Activated CD4-positive, alpha-beta T cell treated with anti-CD3 and anti-CD28 coated beads for 1 hour (primary cell): ENCODE results near the gene HRH3.
A peak's percentile ranks its signal among the peaks of the same experiment; 100 is the strongest.

Experiments used
- DNase-seq: peaks from one replicate; pipeline ENCODE4 v3.0.0-alpha.2; 2020

The HRH3 gene

DNA sequence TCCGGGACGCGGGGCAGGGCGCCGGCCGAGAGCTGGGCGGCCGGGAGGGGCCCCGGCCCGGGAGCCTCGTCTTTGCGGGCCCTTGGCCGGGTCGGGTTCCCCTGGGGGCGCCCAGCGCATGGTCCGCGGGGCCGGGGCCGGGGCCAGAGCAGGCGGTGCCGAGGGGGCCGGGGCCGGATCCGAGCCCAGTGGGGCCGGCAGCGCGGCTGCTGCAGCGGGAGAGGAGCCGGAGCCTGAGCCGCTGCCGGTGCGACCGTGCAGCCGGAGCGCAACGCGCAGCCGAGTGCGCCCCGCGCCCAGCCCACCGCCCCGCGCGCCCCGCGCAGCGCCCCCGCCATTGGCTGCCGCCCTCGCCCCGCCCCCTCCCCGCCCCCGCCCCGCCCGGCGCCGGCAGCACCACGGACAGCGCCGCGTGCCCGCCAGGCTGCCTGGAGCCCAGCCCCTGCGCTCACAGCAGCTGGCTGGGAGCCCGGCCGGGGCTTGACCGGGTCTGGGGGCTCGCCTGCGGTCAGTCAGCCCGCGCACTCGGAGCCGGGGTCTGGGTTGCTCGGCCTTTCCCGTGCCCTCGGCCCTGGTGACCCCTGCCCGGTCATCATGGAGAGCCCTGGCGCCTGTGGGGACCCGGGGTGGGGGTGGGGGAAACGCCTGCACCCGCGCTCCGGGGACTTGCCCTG lies at the start of gene HRH3:
Gene HRH3 (minus strand): TSS at position 287 of the 674 bp plus-strand sequence. CDS start 308 bp downstream, outside the sequence.
- peak; percentile 17 for DNase-seq

GRCh38 chr20:62269871-62270270 lies 49.8 kb upstream of the HRH3 start:
- no peak for DNase-seq

DNA sequence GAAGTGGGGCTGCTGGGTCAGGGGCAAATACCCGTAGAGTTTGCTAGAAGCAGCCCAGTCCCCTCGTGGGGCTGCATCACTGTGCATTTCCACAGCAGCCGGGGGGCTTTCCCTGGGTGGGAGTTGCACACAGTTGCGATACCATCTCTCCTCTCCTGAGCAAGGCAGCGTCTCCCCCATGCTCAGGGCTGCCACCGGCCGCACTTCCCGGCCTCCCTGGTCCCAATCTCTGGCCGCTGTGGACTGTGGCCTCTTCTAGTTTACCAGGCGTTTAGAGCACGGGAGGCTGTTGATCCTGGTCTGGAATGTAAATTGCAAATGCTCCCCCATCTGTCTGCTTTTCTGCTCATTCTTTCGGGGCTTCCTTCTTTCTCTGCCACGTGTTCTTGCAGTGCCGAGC lies 49.3 kb upstream of the HRH3 start:
- DNase-seq: no peak

GRCh38 chr20:62268228-62268900 lies 48.3 kb upstream of the HRH3 start:
- DNase-seq: no peak

DNA sequence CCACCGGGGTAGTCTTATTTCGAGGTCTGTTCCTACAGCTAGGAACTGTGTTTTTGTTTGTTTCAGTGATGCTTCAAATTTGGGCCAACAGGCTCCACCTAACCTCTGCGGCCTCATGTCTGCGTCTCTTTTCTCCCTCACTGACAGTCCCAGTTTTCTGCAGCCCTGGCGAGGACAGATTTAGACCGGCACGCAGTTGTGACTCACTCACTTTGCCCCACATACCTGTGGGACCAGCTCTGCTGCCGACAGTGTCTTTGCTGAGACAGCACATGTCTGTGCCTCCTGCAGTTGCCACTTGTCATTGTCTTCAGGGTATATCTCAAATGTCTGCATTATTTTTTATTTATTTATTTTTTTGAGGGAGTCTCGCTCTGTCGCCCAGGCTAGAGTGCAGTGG lies 47.5 kb upstream of the HRH3 start:
- no peak for DNase-seq

DNA sequence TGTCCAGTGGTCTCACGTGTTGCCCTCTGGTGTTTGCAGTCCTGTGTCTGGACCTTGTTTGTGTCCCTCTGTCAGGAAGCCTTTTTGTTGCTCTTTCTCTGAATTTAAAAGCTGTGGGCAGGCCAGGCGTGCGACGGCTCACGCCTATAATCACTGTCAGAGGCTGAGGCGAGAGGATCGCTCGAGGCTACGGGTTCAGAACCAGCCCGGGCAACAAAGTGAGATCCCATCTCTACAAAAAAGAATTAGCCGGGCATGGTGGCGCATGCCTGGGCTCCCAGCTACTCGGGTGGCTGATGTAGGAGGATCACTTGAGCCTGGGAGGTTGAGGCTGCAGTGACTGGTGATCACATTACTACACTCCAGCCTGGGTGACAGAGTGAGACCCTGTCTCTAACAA lies 46.8 kb upstream of the HRH3 start:
- DNase-seq: no peak

DNA sequence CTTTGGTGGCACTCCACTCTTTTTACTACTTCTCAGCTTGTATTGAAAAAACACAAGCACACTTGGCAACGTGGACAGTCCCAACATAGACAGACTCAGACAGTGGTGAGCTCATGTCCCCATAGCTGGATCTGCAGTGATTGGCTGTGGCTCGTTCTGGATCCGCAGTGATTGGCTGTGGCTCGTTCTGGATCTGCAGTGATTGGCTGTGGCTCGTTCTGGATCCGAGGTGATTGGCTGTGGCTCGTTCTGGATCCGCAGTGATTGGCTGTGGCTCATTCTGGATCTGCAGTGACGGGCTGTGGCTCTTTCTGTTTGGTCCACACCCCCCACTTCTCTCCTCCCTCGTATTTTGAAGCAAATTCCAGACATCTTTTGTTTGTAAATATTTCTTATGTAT lies 46.3 kb upstream of the HRH3 start:
- DNase-seq: no peak

- no peak for DNase-seq
Measured at GRCh38 chr20:62265365-62265764, 45.3 kb upstream of the HRH3 start.

DNA sequence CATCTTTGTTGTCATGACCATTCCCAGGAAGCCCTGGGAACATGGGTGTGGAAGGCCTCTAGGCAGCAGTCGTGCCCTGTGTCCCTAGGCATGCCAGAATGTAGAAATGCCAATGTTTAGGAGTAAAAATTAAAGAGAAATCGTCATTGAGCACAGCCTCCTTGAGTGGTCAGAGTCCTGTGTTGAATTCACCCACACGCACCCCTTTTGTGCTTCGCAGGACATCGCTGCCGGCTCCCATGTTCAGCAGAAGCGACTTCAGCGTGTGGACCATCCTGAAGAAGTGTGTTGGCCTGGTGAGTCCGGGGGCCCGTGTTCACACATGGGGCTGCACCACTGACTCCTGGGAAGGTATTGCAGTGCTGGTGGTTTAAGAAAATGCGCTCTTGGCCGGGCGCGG lies 43.3 kb upstream of the HRH3 start:
- no peak for DNase-seq

GRCh38 chr20:62262064-62262463 lies 42.0 kb upstream of the HRH3 start:
- no peak for DNase-seq

- DNase-seq: no peak
Measured at GRCh38 chr20:62259294-62259565, 39.2 kb upstream of the HRH3 start.

DNA sequence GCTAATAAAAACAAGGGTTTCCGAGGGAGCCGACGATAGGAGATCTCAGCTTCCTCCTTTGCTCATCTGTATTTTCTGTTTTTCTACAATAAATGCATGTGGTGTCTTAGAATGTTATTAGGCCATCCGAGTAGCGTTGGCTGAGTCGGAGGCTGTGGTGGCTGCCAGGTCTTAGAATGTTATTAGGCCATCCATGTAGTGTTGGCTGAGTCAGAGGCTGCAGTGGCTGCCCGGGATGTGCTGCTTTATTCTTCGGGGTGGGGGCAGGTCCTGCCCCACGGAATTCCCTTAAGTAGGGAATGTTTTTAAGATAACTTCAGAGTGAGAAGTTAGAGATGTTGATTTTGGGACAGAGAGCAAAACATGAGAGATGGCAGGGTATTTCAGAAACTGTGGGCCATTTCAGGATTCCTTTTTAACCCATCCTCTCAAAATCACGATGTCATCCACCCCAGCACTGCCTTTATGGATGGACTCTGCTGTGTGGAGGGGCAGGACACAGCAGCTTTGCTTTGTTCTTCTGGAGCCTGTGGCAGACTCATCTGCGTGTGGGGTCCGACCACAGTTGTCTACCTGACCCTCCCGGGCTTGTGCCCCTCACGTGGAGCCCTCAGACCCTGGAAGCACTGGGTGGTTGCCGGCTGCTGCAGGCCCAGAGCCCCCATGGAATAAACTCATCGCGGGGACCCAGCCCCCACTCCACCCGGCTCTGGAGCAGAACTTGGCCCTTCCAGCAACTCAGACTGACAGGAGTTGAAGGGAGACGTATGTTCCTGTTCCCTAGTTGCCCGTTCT lies 38.6 kb upstream of the HRH3 start:
- no peak for DNase-seq

DNA sequence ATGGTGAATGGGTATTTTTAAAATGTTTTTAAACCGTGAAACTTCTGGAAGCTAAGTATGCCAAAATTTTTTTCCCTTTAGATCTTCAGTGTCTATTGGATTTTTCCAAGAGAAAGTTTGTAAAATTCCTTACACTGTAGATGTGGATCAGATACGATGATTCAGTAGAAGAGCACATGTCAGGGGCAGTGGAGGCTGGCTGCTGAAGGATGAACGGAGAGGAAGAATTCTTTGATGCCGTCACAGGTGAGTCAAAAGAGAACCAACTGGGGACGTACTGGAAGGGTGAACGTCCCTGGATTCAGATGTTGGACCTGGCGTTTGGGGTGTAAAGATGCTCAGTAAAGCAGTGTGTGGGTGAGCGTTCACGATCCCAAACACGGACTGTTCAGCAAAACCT lies 35.9 kb upstream of the HRH3 start:
- DNase-seq: no peak

- no peak for DNase-seq
Measured at GRCh38 chr20:62254021-62254724, 34.1 kb upstream of the HRH3 start.

DNA sequence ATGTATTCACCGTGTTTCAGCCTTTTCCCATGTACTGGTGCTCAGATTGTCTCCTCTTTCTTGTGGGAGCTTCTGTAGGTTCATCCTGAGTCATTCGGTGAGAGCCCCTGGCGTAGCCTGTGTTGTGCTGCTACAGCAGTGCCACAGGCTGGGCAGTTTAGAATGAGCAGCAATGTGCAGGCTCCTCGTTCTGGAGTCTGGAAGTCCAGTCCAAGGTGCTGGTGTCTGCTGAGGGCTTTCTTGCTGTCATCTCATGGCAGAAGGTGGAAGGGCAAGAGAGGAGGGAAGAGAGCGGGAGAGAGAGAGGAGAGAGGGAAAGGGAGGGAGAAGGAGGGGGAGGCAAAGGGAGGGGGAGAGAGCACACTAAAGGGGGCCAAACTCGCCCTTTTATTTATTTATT lies 33.3 kb upstream of the HRH3 start:
- DNase-seq: no peak

DNA sequence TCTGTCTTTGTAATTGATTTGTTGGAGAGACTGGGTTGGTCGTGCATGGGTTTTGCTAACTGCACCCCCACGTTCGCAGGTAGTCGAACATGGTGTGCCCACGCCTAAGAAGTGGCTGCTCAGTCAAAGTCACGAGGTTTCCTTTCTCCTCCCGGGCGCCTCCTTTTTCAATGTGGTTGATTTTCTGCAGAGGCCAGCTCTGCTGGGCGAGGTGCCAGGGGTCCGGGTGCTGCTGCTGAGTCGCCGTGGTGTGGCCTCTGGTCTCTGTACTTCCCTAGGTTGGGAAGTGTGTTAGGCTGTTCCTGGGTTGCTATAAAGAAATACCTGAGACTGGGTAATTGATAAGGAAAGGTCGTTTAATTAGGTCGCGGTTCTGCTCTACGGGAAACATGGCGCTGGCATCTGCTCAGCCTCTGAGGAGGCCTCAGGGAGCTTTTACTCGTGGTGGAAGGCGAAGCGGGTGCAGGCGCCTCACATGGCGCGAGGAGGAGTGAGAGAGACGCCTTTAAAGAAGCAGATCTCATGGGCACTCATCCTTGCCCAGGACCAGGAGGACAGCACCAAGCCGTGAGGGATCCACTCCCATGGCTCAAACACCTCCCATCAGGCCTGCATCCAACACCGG lies 32.4 kb upstream of the HRH3 start:
- no peak for DNase-seq

DNA sequence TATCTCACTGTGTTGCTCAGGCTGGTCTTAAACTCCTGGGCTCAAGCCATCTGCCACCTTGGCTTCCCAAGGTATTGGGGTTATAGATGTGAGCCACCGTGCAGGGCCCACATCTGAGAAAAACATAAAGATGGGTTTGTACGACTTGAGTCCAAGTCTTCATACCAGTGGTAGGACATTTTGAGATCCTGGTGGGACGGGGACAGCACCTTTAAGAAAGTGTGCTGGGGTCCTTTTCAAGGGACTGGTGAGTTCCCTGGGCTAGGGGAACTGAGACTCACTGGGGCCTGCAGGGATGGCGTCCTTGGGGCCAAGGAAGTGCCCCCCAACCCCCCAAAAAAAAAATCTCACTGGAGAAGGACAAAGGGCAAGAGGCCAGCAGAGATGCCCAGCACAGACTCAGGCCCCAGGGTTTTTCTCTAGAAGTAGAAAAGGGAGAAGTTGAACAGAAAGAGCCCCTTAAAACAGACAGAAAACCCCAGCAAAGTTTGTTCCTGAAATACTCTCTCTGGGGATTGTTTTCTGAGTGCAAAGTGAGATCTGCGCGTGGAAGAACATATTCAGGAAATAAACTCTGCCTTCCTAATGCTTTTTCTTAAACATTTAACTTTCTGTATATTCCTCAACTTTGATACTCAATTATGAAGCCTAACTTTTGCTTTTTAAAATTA lies 28.9 kb upstream of the HRH3 start:
- DNase-seq: no peak

DNA sequence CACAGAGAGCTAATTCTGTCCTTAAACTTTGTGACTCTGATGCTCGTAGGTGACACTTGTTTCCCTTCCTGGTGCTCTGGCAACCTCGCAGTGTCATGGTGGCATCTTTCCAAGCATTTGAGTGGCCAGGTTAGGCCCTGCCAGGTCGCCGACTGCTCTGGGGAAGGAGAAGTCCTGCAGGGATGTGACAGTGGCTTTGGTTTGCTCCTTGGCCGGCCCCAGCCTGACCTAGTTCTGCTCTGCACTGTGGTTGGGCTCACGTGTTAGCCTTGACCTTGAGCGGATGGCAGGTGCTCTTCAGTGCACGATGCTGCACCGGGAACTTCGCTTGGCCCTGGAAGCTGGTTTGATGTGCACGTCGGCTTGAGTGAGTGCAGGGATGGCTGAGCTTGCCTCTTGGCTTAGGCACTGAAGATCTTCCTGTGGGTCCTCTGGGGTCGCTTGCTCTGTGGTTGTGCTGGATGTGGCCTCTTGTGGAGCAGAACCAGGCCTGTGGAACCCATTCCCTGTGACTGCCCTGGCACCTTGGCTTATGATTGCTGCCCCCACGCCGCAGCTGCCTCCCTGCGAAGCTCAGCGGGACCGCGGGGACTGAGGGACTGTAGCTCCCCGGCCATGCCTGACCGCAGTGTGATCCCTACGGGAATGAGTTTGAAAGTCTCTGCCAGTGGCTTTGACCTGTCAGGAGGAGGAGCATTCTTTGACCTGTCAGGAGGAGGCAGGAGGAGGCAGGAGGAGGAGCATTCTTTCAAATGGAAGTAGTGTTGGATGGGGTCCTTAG lies 27.0 kb upstream of the HRH3 start:
- no peak for DNase-seq

- no peak for DNase-seq
Measured at GRCh38 chr20:62246431-62246830, 26.4 kb upstream of the HRH3 start.

GRCh38 chr20:62245911-62246280 lies 25.8 kb upstream of the HRH3 start:
- no peak for DNase-seq

- DNase-seq: no peak
Measured at GRCh38 chr20:62244644-62245108, 24.6 kb upstream of the HRH3 start.
